HepG2 (cell line): ENCODE results near the gene DENND5B. TPM values are rescaled to one million over a fixed set of nuclear protein-coding genes. Genes with fewer than 3 reads are reported as not detected.

Experiments
- CBX2 ChIP-seq, 2 experiments: fragments of 200-600 bp in 1 of 2; sonication (generic); formaldehyde crosslinking in 1 of 2; IDR thresholded peaks; 2 replicates each; pipeline versions ENCODE4 v1.7.0 to v1.8.1; 2018 to 2022; ENCODE audit warnings: low read depth in 2 of 2, low read length in 1 of 2, mild to moderate bottlenecking in 1 of 2, missing genetic modification reagents in 1 of 2
- CCDC6 ChIP-seq: sonication (generic); formaldehyde crosslinking; IDR thresholded peaks from 2 replicates; pipeline ENCODE4 v1.8.1; 2022; ENCODE audit warnings: mild to moderate bottlenecking, missing genetic modification reagents, moderate library complexity
- E2F5 ChIP-seq: sonication (generic); formaldehyde crosslinking; conservative IDR thresholded peaks from 2 replicates; pipeline ENCODE4 v1.4.0; 2020; ENCODE audit warnings: missing genetic modification reagents
- FIP1L1 ChIP-seq: fragments of 200-400 bp; formaldehyde crosslinking; IDR thresholded peaks from 2 replicates; pipeline ENCODE4 v1.6.1; 2018; ENCODE audit warnings: low read depth, mild to moderate bottlenecking, low read length, moderate library complexity, borderline replicate concordance; ENCODE audit not compliant: insufficient read depth
- IKZF4 ChIP-seq: sonication (generic); formaldehyde crosslinking; IDR thresholded peaks from 2 replicates; pipeline ENCODE4 v1.5.1; 2020; ENCODE audit warnings: borderline replicate concordance, mild to moderate bottlenecking, low read depth, missing genetic modification reagents; ENCODE audit errors: not compliant biosample characterization
- KLF11 ChIP-seq: IDR thresholded peaks from 2 replicates; pipeline ENCODE4 v1.6.1; 2016; ENCODE audit warnings: missing compliant biosample characterization
- KMT2A ChIP-seq: sonication (generic); formaldehyde crosslinking; IDR thresholded peaks from 2 replicates; pipeline ENCODE4 v1.4.0; 2020; ENCODE audit warnings: missing genetic modification reagents
- NR2F1 ChIP-seq, 2 experiments: fragments of 450-650 bp in 1 of 2; formaldehyde crosslinking in 1 of 2; IDR thresholded peaks; 2 replicates each; pipeline versions ENCODE4 v1.5.0 to v1.6.1; 2016 to 2020; ENCODE audit warnings: mild to moderate bottlenecking in 1 of 2, missing compliant biosample characterization in 1 of 2, missing genetic modification reagents in 1 of 2, moderate library complexity in 1 of 2
- PHF5A ChIP-seq: IDR thresholded peaks from one replicate; pipeline ENCODE4 v1.6.1; 2018; ENCODE audit warnings: low read depth, missing genetic modification reagents; ENCODE audit not compliant: unreplicated experiment
- POLR2AphosphoS2 ChIP-seq: IDR thresholded peaks from 2 replicates; pipeline ENCODE4 v1.6.1; 2011; ENCODE audit warnings: low read depth, low read length, improper control_type of control experiment
- SETDB1 ChIP-seq: sonication (generic); formaldehyde crosslinking; IDR thresholded peaks from 2 replicates; pipeline ENCODE4 v1.5.1; 2020; ENCODE audit warnings: missing genetic modification reagents, mild to moderate bottlenecking, borderline replicate concordance
- SMARCE1 ChIP-seq: fragments of 450-650 bp; IDR thresholded peaks from 2 replicates; pipeline ENCODE4 v1.6.1; 2017; ENCODE audit warnings: borderline replicate concordance
- SNAPC2 ChIP-seq: sonication (generic); formaldehyde crosslinking; IDR thresholded peaks from 2 replicates; pipeline ENCODE4 v1.8.1; 2022; ENCODE audit warnings: mild to moderate bottlenecking, missing genetic modification reagents
- TCF12 ChIP-seq, 2 experiments: fragments of 450-650 bp in 1 of 2; sonication (generic) in 1 of 2; formaldehyde crosslinking in 1 of 2; IDR thresholded peaks; 2 replicates each; pipeline versions ENCODE4 v1.6.1 to v1.8.0; 2017 to 2022; ENCODE audit warnings: antibody characterized with exemption in 1 of 2, mild to moderate bottlenecking in 1 of 2, missing genetic modification reagents in 1 of 2, moderate library complexity in 1 of 2
- U2AF1 ChIP-seq: fragments of 200-400 bp; formaldehyde crosslinking; optimal IDR thresholded peaks from 2 replicates; pipeline ENCODE3; 2017; ENCODE audit warnings: mild to moderate bottlenecking, low read depth, low read length
- ZBTB39 ChIP-seq: sonication (generic); formaldehyde crosslinking; IDR thresholded peaks from 2 replicates; pipeline ENCODE4 v1.5.0; 2020; ENCODE audit warnings: missing genetic modification reagents
- ZNF407 ChIP-seq: sonication (generic); formaldehyde crosslinking; IDR thresholded peaks from one replicate; pipeline ENCODE4 v1.5.1; 2020; ENCODE audit warnings: mild to moderate bottlenecking, missing genetic modification reagents; ENCODE audit errors: not compliant biosample characterization
- ZZZ3 ChIP-seq: sonication (generic); formaldehyde crosslinking; IDR thresholded peaks from 2 replicates; pipeline ENCODE4 v1.4.0; 2020; ENCODE audit warnings: missing genetic modification reagents, mild to moderate bottlenecking, borderline replicate concordance
- polyA plus RNA-seq, 8 experiments: library from polyadenylated mRNA; depleted of rRNA in 3 of 8; stranded (reverse) in 7 of 8; unstranded in 1 of 8; fragments of >200 nt; fragmentation: Illumina TruSeq in 4 of 8; extraction: Trizol in 4 of 8; gene quantifications; 2 replicates each; pipeline versions ENCODE4 v1.2.1 to v1.2.3, GENCODE V29; 2011 to 2016; ENCODE audit warnings: low read depth in 4 of 8, missing spikeins in 1 of 8, mixed read lengths in 1 of 8; ENCODE audit not compliant: insufficient read depth in 1 of 8
- total RNA-seq, 5 experiments: library from RNA; depleted of rRNA; stranded (reverse); fragments of >200 nt; fragmentation: Illumina TruSeq; extraction: Trizol; gene quantifications; 2 replicates each; pipeline ENCODE4 v1.2.3, GENCODE V29; 2016; ENCODE audit warnings: low read depth in 1 of 5

Gene DENND5B
- total and polyA plus RNA-seq, 2 of the 13 experiments (the other 11 are each of a cell fraction or from before 2014, with no cell fraction given) = 14.7 to 18.7 TPM

GRCh38 chr12:31589598-31589903, 1.4 kb downstream of the DENND5B start (continued):
- TF ChIP-seq CBX2 (IDR thresholded peaks at IDR 0.05; ENCODE audit: low read depth, low read length) (no peak), CBX2 (CRISPR knock-in tag; IDR thresholded peaks at IDR 0.05; ENCODE audit: low read depth) (no peak), PHF5A (CRISPR knock-in tag) (no peak), KMT2A (CRISPR knock-in tag) (no peak), SMARCE1 (no peak), ZNF407 (no peak), ZZZ3 (CRISPR knock-in tag) (no peak; the same call in 1 of the 2 replicates), NR2F1 (CRISPR knock-in tag; IDR thresholded peaks at IDR 0.05) (no peak), SNAPC2 (CRISPR knock-in tag) (no peak), TCF12 (IDR thresholded peaks at IDR 0.05) (no peak), TCF12 (CRISPR knock-in tag; IDR thresholded peaks at IDR 0.05) (no peak), U2AF1 (no peak), SETDB1 (CRISPR knock-in tag) (no peak), KLF11 (CRISPR knock-in tag) (0 out of 2 replicates have a peak, but pooled peaks have one; percentile 54), IKZF4 (CRISPR knock-in tag) (no peak), FIP1L1 (no peak), CCDC6 (CRISPR knock-in tag) (peak; percentile 8; the same call in 1 of the 2 replicates), POLR2AphosphoS2 (no peak), ZBTB39 (CRISPR knock-in tag) (no peak), E2F5 (CRISPR knock-in tag) (no peak)
